HG03280 (cell line): ENCODE data around the gene PCDH7.

ENCODE experiments used
- ATAC-seq: cut with Tn5 transposase; IDR thresholded peaks from one replicate; pipeline ENCODE4 v1.9.1; 2021; ENCODE audit warnings: mild to moderate bottlenecking, moderate library complexity; ENCODE audit not compliant: unreplicated experiment

Gene PCDH7, protein sequence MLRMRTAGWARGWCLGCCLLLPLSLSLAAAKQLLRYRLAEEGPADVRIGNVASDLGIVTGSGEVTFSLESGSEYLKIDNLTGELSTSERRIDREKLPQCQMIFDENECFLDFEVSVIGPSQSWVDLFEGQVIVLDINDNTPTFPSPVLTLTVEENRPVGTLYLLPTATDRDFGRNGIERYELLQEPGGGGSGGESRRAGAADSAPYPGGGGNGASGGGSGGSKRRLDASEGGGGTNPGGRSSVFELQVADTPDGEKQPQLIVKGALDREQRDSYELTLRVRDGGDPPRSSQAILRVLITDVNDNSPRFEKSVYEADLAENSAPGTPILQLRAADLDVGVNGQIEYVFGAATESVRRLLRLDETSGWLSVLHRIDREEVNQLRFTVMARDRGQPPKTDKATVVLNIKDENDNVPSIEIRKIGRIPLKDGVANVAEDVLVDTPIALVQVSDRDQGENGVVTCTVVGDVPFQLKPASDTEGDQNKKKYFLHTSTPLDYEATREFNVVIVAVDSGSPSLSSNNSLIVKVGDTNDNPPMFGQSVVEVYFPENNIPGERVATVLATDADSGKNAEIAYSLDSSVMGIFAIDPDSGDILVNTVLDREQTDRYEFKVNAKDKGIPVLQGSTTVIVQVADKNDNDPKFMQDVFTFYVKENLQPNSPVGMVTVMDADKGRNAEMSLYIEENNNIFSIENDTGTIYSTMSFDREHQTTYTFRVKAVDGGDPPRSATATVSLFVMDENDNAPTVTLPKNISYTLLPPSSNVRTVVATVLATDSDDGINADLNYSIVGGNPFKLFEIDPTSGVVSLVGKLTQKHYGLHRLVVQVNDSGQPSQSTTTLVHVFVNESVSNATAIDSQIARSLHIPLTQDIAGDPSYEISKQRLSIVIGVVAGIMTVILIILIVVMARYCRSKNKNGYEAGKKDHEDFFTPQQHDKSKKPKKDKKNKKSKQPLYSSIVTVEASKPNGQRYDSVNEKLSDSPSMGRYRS (N-terminal part only)

DNA sequence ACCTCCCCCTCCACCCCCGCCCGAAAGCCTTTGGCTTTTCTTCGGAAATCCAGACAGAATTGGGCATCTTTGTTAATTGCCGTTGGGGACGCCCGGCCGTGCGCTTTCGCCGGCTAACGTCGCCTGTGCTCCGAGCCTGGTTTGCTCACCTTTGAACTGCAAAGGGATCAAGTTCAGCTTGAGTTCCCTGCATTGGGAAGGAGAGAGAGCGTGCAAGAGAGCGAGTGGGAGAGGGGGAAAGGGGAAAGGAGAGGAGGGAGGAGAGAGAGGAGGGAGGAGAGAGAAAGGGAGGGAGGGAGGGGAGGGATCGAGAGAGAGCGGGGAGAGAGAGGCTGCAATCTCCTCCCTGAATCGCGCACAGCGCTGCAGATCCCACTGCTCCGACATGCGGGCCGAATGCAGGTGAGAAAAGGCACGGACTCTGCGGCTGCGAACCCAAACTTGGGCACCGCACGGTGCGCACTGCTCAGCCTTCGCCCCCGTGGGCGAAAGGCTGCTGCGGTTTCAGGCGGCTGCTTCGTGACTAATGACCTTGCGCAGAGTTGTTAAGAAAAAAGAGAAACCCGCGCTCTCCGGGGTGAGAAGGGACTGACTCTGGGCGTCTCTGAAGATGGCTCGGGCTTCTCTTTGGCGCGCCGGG, at the start of gene PCDH7:
Gene PCDH7 (plus strand): TSS at position 349 of the 640 bp plus-strand sequence. CDS start 1,054 bp downstream, outside the sequence.
- no peak for ATAC-seq

DNA sequence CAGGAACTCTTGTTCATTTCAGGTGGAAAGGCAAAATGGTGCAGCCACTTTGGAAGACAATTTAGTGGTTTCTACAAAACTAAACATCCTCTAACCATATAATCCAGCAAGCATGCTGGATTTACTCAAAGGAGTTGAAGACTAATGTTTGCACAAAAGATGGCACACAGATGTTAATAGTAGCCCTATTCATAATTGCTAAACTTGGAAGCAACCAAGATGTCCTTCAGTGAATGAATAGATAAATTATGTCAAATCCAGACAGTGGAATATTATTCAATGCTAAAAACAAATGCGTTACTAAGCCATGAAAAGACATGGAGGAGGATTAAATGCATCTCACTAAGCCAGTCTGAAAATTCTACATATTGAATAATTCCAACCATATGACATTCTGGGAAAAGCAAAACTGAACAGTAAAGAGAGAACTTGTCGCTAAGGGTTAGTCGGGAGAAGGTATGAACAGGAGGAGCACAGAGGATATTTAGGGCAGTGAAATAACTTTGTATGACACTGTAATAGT, 48.2 kb upstream of the PCDH7 start:
- no peak for ATAC-seq

DNA sequence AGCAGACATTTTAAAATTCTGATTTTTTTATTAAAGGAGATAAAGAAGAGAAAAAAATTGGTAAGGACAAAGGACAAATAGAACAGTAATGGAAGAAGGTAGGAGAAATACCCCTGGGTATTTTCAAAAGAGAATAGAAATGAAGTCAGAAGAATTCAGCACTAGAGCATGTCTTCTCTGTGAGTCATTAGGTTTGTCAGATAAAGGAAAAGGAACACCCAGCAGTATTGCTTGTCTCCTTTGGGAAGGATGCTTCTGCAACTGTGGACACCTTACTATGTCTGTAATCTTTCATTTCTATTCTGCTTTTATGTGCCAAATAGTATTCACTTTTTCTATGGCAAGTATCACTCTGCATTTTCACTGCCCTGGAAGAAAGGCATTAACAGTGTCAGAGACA, 24.0 kb upstream of the PCDH7 start:
- ATAC-seq, result no peak

DNA sequence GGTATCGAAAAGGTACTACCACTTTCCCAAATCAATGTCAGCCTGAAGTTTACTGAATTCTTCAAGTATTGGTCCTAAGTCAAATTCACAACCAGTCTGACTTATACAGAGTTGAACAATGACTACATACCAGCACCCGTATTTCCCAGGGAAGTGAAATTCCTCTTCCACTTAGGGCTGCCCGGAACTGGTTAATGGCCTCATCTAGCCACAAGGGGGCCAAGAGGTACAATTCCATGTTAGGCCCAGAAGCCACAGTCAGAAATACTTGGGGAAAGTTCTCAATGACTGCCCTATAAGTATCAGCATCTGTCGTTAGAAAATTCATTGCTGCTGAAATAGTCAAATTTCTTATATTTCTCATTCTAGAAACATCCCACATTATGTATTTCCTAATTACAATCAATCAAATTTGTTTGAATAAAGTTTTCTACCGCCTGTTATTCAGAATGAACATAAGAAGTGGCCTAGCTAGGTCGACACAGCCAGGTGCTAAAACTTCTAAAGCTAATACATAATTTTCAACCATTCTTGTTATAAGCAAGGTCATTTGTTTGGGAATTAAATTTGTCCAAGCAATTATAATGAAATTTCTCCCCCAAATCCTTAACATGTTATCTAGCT, 5.6 kb upstream of the PCDH7 start:
- ATAC-seq, result no peak

DNA sequence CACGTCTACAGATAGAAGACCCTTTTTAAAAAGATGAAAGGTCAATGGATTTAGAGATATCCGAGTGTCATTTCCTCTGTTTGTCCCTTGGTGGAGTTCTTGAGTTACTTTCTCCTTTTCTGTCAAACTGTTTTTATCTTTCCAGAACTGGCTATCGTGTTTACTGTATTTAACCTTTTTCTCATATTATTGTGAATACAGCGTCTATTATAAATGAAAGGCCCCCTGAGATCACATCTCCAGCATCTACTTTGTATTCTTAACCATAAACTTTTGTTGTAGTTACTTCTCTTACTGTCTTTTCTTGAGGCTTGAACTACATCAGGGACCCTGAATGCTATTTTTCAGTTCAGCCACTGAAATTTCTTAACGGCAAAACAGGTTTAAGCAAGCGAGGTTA, 4.0 kb upstream of the PCDH7 start:
- ATAC-seq, result no peak

DNA sequence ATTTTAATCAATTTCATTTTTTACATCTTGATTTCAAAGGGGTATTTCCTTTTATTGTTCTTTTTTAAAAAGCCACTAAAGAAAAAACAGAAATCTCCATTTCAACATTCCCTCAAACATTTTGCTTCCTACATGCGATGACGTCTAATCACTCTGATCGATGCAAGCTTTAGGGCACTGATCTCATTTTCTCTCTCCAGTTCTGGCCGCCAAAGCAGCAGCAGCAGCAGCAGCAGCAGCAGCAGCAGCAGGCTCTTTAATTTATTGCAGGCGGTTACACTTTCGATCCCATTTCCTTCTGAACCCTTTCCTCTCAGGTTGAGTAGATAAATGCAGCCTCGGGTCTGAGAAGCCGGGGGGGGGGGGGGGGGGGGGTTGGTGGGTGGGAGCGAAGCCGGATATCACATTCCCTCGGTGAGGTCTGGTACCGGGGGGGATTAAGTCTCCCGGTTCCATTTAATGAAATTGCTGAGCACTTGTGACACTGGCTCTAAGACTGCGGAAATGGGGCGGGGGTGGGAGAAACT, 3.4 kb upstream of the PCDH7 start:
- no peak for ATAC-seq

DNA sequence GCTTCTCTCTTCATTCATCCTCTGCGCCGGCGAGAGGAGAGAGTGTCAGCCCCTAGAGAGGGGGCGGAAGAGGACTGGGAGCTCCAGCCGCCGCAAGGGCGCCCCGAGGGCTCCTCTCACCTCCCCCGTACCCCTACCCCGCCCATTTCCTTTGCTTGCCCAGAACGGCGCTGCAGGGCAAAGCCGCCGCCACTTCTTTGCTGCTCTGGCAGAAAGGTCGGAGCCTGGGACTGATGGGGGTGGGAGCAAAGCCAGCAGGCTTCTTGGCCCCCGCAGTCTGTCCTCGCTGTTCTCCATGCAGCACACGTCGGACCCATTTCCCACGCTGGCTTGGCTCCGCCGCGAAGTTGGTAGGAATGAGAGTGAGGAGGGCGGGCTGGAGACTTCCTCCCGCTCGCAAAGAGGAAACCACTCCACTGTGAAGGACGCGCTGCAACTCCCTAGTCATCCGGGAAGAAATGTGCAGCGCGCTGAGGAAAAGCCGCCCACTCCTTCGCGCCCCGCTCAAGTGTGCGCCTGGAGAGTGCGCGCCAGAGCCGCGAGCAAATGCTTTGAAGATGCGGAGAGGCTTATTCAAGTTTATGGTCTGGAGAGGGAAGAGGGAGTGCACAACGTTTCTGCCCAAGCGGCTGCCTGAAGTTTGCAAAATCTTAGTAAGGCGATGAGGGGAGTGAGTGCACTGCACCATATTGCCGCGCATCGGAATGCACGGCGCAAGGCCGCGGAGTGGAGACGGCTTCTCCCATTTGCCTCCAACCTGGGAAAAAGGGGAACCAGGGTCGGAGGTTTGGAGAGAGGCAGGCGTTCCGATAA, 2.8 kb upstream of the PCDH7 start:
- ATAC-seq, result no peak

DNA sequence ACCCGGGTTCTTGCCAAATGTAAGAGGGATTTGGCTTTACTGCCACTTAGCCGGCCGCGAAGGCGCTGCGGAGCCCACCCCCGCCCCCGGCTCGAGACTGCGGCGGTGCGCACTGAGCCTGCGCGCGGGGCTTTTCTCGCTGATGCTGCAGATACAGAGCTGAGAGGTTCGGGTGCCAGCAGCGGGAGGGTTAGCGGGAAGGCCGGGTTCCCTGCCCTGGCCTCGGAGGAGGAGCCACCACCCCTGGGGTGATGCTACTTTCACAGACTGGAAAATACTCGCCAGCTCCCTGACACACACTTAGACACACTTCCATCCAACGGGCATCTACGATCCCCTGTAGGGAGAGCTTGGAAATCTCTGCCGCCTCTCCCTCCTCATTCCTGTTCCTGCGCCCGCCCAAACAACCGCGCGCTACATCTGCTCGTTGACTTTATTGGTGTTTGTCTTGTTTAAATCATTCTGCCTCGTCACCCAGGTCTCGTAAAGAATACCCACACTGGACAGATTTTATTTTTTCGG, 2.1 kb upstream of the PCDH7 start:
- no peak for ATAC-seq

DNA sequence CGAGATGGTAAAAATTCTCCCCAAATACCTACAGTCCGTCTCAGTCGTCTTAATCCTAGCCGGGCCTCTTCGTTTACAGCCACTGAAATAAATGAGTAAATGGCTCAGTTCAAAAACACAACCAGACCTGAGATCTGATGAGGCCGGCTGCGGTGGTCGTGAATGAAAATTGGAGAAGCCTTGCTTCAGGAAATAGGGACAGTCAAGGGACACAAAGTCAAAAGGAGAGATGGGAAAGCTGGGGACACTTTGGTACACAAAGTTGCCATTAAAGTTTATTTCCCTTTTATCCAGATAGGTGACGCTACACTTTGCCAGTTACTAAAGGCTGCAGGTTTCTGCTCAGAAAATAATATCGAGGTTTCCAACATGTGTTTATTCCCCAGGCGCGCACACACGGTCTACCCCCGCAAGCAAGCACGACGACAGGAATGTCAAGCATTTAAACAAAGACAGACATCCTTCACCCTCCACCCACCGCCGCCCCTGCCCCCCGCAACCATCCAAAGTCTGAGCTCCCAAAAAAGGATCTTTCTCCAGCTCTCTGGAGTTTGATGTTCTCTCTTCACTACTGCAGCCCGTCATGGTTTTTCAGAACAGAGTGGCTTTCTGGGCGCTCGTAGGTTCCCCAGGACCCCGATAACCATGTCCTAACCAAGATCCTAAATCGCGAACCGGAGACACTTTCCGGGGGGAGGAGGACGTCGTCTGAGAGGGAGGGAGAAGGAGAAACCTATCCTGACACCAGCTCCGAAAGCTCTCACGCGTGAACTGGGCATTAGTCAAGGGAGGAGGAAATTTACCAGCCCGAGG, 1.3 kb upstream of the PCDH7 start:
- no peak for ATAC-seq

DNA sequence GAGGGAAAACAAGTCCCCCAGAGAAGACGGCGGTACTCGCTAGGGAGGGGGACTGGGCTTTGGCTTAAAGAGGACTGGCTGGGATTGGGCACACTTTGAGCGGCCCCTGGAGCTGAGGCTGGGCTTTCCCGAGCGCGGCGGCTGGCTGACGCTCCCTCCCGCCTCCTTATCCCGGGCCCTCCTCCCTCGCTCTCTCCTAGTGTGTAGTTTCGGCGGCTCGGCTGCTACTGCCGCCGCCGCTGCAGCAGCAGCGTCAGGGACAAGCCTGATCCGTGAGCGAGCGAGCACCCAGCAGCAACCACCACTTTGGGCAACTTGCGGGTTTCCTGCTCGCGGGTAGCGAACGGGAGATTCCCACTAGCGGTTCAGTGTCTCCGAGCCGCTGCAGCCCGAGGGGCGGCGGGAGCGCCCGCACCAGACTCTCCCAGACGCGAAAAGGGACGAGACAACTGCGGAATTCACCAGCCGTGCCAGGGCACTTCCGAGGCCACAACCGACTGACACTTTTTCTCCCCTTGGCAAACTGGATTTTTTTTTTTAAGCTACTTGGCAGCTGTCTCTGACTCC, 632 bp upstream of the PCDH7 start:
- no peak for ATAC-seq

DNA sequence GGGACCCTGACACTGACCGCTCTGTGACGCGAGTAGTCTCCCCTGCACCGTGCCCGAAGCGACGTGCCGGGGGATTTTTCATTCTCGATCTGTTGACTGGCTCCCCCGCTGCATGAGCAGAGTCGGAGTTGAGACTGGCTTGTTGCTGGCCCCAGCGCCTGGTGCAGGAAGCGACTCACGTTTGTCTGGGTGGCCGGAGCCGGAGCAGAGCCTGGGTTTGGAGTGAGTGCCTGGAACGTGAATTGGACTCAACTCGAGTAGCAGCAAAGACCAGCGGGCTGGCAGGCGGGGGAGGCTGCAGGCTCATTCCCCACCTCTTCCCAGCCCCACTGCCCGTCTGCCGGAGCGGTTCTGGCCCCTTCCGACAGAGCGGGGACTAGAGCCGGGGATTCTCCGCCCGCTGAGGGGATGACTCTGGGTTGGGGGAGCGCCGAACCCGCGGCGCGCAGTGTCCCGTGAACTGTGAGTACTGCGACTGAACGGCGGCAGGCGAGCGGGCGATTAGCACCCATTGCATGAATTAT, 554 bp downstream of the PCDH7 start:
- no peak for ATAC-seq

DNA sequence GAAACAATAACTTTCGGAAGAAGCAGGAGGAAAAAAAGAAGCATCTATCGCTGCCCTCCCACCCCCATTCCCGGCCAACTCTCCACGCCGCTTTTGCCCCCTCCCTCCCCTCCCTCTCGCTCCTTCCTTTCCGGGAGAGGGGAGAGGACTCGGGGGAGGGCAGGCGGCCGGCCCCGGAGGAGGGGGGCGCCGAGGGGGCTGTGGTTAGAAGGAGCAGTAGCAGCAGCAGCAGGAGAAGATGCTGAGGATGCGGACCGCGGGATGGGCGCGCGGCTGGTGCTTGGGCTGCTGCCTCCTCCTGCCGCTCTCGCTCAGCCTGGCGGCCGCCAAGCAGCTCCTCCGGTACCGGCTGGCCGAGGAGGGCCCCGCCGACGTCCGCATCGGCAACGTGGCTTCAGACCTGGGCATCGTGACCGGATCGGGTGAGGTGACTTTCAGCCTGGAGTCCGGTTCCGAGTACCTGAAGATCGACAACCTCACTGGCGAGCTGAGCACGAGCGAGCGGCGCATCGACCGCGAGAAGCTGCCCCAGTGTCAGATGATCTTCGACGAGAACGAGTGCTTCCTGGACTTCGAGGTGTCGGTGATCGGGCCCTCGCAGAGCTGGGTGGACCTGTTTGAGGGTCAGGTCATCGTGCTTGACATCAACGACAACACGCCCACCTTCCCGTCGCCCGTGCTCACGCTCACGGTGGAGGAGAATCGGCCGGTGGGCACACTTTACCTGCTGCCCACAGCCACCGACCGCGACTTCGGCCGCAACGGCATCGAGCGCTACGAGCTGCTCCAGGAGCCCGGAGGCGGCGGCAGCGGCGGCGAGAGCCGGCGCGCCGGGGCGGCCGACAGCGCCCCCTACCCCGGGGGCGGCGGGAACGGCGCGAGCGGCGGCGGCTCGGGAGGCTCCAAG, 1.3 kb downstream of the PCDH7 start:
- ATAC-seq, result no peak

DNA sequence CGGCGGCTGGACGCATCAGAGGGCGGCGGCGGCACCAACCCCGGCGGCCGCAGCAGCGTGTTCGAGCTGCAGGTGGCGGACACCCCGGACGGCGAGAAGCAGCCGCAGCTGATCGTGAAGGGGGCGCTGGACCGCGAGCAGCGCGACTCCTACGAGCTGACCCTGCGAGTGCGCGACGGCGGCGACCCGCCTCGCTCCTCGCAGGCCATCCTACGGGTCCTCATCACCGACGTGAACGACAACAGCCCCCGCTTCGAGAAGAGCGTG, 1.9 kb downstream of the PCDH7 start:
- ATAC-seq, result no peak

DNA sequence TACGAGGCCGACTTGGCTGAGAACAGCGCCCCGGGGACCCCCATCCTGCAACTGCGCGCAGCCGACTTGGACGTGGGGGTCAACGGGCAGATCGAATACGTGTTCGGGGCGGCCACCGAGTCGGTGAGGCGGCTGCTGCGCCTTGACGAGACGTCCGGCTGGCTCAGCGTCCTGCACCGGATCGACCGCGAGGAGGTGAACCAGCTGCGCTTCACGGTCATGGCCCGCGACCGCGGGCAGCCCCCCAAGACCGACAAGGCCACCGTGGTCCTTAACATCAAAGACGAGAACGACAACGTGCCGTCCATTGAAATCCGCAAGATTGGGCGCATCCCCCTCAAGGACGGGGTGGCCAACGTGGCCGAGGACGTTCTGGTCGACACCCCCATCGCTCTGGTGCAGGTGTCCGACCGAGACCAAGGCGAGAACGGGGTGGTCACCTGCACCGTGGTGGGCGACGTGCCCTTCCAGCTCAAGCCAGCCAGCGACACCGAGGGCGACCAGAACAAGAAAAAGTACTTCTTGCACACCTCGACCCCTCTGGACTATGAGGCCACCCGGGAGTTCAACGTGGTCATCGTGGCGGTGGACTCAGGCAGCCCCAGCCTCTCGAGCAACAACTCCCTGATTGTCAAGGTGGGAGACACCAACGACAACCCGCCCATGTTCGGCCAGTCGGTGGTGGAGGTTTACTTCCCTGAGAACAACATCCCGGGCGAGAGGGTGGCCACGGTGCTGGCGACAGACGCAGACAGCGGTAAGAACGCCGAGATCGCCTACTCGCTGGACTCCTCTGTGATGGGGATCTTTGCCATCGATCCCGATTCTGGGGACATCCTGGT, 2.4 kb downstream of the PCDH7 start:
- ATAC-seq, result no peak

DNA sequence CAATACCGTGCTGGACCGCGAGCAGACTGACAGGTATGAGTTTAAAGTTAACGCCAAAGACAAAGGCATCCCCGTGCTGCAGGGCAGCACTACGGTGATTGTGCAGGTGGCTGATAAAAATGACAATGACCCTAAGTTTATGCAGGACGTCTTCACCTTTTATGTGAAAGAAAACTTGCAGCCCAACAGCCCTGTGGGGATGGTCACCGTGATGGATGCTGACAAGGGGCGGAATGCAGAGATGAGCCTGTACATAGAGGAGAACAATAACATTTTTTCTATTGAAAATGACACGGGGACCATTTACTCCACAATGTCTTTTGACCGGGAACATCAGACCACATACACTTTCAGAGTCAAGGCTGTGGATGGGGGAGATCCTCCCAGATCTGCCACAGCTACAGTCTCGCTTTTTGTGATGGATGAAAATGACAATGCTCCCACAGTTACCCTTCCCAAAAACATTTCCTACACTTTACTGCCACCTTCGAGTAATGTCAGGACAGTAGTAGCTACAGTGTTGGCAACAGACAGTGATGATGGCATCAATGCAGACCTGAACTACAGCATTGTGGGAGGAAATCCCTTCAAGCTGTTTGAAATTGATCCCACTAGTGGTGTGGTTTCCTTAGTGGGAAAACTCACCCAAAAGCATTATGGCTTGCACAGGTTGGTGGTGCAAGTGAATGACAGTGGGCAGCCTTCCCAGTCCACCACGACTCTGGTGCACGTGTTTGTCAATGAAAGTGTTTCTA, 3.2 kb downstream of the PCDH7 start:
- ATAC-seq, result no peak

DNA sequence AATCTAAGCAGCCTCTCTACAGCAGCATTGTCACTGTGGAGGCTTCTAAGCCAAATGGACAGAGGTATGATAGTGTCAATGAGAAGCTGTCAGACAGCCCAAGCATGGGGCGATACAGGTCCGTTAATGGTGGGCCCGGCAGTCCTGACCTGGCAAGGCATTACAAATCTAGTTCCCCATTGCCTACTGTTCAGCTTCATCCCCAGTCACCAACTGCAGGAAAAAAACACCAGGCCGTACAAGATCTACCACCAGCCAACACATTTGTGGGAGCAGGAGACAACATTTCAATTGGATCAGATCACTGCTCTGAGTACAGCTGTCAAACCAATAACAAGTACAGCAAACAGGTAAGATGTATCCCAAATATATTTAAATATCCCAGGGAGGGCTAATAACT, 4.1 kb downstream of the PCDH7 start:
- ATAC-seq, result no peak
